ENCODE data around the gene ZSWIM3. TPM values are rescaled to one million over a fixed set of nuclear protein-coding genes. Genes with fewer than 3 reads are reported as not detected.

ZSWIM3 gene
- total and polyA plus RNA-seq, 2 of the 8 experiments (the other 6 are each of a cell fraction or from before 2014, with no cell fraction given), result 5.5 to 6.9 TPM

- POLR2A ChIA-PET (ENCODE audit: partially characterized antibody), result interaction anchor here (0.6 to 11.0 kb wide), 8 partner anchors 7 to 1958 kb away, joined by 3 to 96 read pairs (median 6); partner anchors contain the start of genes PCIF1, SNX21 and UBE2C
- Histone ChIP-seq H2AK5ac (ENCODE audit: low read depth, low read length) (no peak overlapping the region), H4K91ac (replicated peaks; ENCODE audit: insufficient read length, low read length) (peak overlapping the region; percentile 25), H3K9ac (replicated peaks in 1 of 4; ENCODE audit: extremely low read depth in 1 of 4, low read depth in 3 of 4, low read length in 3 of 4) (no peak overlapping the region), H3K4ac (replicated peaks; ENCODE audit: insufficient read length, low read depth, low read length) (no peak overlapping the region), H3K79me2 (ENCODE audit: control insufficient read depth in 1 of 2, insufficient read depth in 2 of 2, low read length in 2 of 2) (no peaks in the 10 kb centered on the region), H3K23me2 (ENCODE audit: low read depth, low read length) (peaks cover 2% of the 10 kb centered on the region; the same call in 1 of the 2 replicates), H2BK5ac (ENCODE audit: low read depth, low read length) (no peak overlapping the region), H3K4me2 (ENCODE audit: insufficient read depth in 1 of 2, low read depth in 2 of 2, low read length in 2 of 2) (peak overlapping the region in 1 of 2 experiments; percentile 10; a peak in 1 of 4 replicates), H3K23ac (ENCODE audit: insufficient read length) (no peak overlapping the region), H3K79me1 (ENCODE audit: low read depth, low read length) (no peaks in the 10 kb centered on the region), H2BK12ac (ENCODE audit: low read depth, low read length) (no peak overlapping the region), H3K9me3 (ENCODE audit: insufficient read depth in 2 of 2, low read depth in 1 of 2, low read length in 1 of 2) (no peaks in the 10 kb centered on the region), H3K4me3 (ENCODE audit: extremely low read depth in 1 of 4, insufficient read depth in 2 of 4, low read depth in 3 of 4, low read length in 4 of 4) (no peak overlapping the region), H3K27me3 (replicated peaks in 1 of 4; ENCODE audit: control insufficient read depth in 3 of 4, extremely low read depth in 1 of 4, insufficient read depth in 3 of 4, low read length in 3 of 4) (peaks cover 0 to 12% (median 10%) of the 10 kb centered on the region in 4 experiments; a peak in 4 of 7 replicates), H2BK20ac (ENCODE audit: low read length) (no peak overlapping the region), H4K20me1 (replicated peaks in 1 of 2; ENCODE audit: control insufficient read depth in 1 of 2, insufficient read depth in 2 of 2, low read length in 2 of 2) (no peaks in the 10 kb centered on the region), H3K56ac (replicated peaks; ENCODE audit: insufficient read length, low read depth, low read length) (no peak overlapping the region), H3K14ac (ENCODE audit: insufficient read length) (no peak overlapping the region), H4K5ac (ENCODE audit: insufficient read length, low read depth, low read length) (no peak overlapping the region), H3K18ac (ENCODE audit: extremely low read depth, low read length) (no peak overlapping the region), H2BK15ac (ENCODE audit: low read length) (peak overlapping the region; percentile 55; the same call in 1 of the 2 replicates), H2AFZ (ENCODE audit: low read length) (no peak overlapping the region), H2BK120ac (replicated peaks; ENCODE audit: low read depth, low read length) (no peak overlapping the region), H3K4me1 (replicated peaks in 1 of 4; ENCODE audit: control insufficient read depth in 3 of 4, insufficient read depth in 4 of 4, low read length in 3 of 4) (peaks cover 0 to 10% (median 4%) of the 10 kb centered on the region in 4 experiments; a peak in 5 of 7 replicates), H4K8ac (ENCODE audit: extremely low read depth, insufficient read depth, low read length) (no peak overlapping the region), H3K27ac (ENCODE audit: low read depth, low read length) (no peak overlapping the region), H3K36me3 (ENCODE audit: control insufficient read depth in 2 of 4, insufficient read depth in 4 of 4, low read length in 3 of 4) (peaks cover 0 to 9% (median 3%) of the 10 kb centered on the region in 4 experiments; a peak in 5 of 8 replicates)
- TF ChIP-seq TAF1 (IDR thresholded peaks at IDR 0.05; ENCODE audit: low read depth, low read length) (no peak), POU5F1 (IDR thresholded peaks at IDR 0.05; ENCODE audit: low read depth, low read length) (no peak), ATF2 (IDR thresholded peaks at IDR 0.05; ENCODE audit: low read length) (no peak), TEAD4 (IDR thresholded peaks at IDR 0.05; ENCODE audit: low read depth, low read length) (no peak), RBBP5 (IDR thresholded peaks at IDR 0.05; ENCODE audit: borderline replicate concordance, low read depth, low read length) (no peak), POLR2A (IDR thresholded peaks at IDR 0.05; ENCODE audit: control extremely low read depth in 1 of 2, low read depth in 2 of 2, low read length in 2 of 2) (no peak), MAFK (IDR thresholded peaks at IDR 0.05; ENCODE audit: low read depth, low read length) (no peak), KDM1A (IDR thresholded peaks at IDR 0.05; ENCODE audit: borderline replicate concordance, low read length) (no peak), JUND (IDR thresholded peaks at IDR 0.05; ENCODE audit: low read length) (no peak), CBX8 (IDR thresholded peaks at IDR 0.05; ENCODE audit: borderline replicate concordance, low read depth, low read length) (no peak)
- 84% methylated on average over 2 of the region's 2 CpGs; no CpG with 5 or more reads in 1 of the 2 experiments for WGBS, 2 experiments (ENCODE audit: extremely low coverage in 1 of 2, insufficient coverage in 1 of 2, insufficient read length in 1 of 2, insufficient replicate concordance in 2 of 2, low coverage in 1 of 2, low lambda C conversion rate in 2 of 2, missing lambda C conversion rate in 1 of 2)
- no peak for FAIRE-seq
- no peak for DNase-seq (ENCODE audit: low read depth in 1 of 2, low spot score in 2 of 2)
- CTCF ChIA-PET (ENCODE audit: partially characterized antibody), result interaction anchor here (0.7 to 1.3 kb wide), 10 partner anchors 11 to 86 kb away, joined by 3 to 4 read pairs (median 3); partner anchors contain the start of genes DNTTIP1, NEURL2 and WFDC3
Observed at GRCh38 chr20:45821947-45822346, 35.5 kb upstream of the ZSWIM3 start.
